Cardiac muscle cell (in vitro differentiated cells and primary cell): ENCODE data around the gene ATP6V0E1. TPM values are rescaled to one million over a fixed set of nuclear protein-coding genes. Genes with fewer than 3 reads are reported as not detected.

Experiments used
- DNase-seq, 2 donors: peaks; one replicate each; pipeline versions ENCODE4 v3.0.0 to v3.0.0-alpha.2; 2010 to 2017; ENCODE audit warnings: low read depth in 1 of 2, low spot score in 1 of 2
- H3K27ac ChIP-seq: fragments of 200-600 bp; sonication (generic); 2 replicates; pipeline ENCODE4 v1.5.1; 2016
- H3K27me3 ChIP-seq: fragments of 200-600 bp; sonication (generic); 2 replicates; pipeline ENCODE4 v1.6.0; 2016; ENCODE audit warnings: control low read depth
- H3K36me3 ChIP-seq: fragments of 200-600 bp; sonication (generic); 2 replicates; pipeline ENCODE4 v1.5.1; 2016; ENCODE audit warnings: control low read depth
- H3K4me1 ChIP-seq: fragments of 200-600 bp; sonication (generic); 2 replicates; pipeline ENCODE4 v1.8.1; 2017; ENCODE audit warnings: low read depth, mild to moderate bottlenecking, mixed run types
- H3K4me3 ChIP-seq: fragments of 200-600 bp; sonication (generic); 2 replicates; pipeline ENCODE4 v1.5.1; 2016; ENCODE audit warnings: mild to moderate bottlenecking
- H3K9me3 ChIP-seq: fragments of 200-600 bp; sonication (generic); 2 replicates; pipeline ENCODE4 v1.5.1; 2017; ENCODE audit warnings: low read depth, mild to moderate bottlenecking, control low read depth
- polyA plus RNA-seq: library from polyadenylated mRNA; unstranded; fragments of >200 nt; fragmentation: Nextera tagmentation; extraction: Ambion mirVana; gene quantifications from 2 replicates; pipeline ENCODE4 v1.2.1, GENCODE V29; 2016
- total RNA-seq: library from RNA; depleted of rRNA; stranded (reverse); fragments of >200 nt; gene quantifications from 2 replicates; pipeline ENCODE4 v1.2.3, GENCODE V29; 2016
- TF ChIP-seq, protein P1 (sequence below): IDR thresholded peaks from 2 replicates; pipeline ENCODE4 v1.5.1; 2012; ENCODE audit warnings: low read depth, mild to moderate bottlenecking, low read length

ATP6V0E1 gene
- total and polyA plus RNA-seq, 2 experiments from 2014 or later, result 52.2 to 301 TPM

DNA sequence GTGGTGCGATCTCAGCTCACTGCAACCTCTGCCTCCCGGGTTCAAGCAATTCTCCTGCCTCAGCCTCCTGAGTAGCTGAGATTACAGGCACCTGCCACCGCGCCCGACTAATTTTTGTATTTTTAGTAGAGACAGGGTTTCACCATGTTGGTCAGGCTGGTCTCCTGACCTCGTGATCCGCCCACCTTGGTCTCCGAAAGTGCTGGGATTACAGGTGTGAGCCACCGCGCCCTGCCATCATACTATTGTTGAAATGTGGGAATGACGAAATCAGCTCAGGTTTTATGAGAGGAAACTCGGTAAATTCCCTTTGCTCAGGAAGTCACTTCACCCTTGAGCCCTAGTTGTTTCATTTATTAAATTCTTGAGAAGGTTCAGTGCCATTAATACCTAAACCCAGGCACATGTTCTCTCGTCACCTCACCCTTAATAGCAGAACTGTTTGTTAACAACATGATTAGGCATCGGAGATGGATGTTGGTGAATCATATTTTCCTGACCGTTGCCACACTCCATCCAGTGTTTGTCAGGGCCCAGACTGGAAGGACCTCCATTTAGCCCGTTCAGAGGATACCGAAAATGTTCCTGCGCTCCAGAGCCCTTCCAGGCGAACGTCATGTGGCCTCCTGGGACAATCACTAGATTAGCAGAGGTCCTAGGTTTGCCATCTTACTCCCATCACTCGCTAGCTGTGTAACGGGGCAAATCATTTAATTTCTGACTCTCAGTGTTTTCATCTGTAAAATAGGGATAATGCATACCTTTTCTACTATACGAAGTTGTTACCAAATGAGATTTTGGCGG, 52.5 kb downstream of the ATP6V0E1 start:
- Histone ChIP-seq H3K4me1 (no peaks in the 10 kb centered on the region), H3K27me3 (no peaks in the 10 kb centered on the region), H3K27ac (no peak overlapping the region), H3K9me3 (no peaks in the 10 kb centered on the region), H3K4me3 (no peak overlapping the region), H3K36me3 (peaks cover 7% of the 10 kb centered on the region)
- DNase-seq, result no peak
- TF ChIP-seq, protein P1, sequence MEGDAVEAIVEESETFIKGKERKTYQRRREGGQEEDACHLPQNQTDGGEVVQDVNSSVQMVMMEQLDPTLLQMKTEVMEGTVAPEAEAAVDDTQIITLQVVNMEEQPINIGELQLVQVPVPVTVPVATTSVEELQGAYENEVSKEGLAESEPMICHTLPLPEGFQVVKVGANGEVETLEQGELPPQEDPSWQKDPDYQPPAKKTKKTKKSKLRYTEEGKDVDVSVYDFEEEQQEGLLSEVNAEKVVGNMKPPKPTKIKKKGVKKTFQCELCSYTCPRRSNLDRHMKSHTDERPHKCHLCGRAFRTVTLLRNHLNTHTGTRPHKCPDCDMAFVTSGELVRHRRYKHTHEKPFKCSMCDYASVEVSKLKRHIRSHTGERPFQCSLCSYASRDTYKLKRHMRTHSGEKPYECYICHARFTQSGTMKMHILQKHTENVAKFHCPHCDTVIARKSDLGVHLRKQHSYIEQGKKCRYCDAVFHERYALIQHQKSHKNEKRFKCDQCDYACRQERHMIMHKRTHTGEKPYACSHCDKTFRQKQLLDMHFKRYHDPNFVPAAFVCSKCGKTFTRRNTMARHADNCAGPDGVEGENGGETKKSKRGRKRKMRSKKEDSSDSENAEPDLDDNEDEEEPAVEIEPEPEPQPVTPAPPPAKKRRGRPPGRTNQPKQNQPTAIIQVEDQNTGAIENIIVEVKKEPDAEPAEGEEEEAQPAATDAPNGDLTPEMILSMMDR, result no peak

DNA sequence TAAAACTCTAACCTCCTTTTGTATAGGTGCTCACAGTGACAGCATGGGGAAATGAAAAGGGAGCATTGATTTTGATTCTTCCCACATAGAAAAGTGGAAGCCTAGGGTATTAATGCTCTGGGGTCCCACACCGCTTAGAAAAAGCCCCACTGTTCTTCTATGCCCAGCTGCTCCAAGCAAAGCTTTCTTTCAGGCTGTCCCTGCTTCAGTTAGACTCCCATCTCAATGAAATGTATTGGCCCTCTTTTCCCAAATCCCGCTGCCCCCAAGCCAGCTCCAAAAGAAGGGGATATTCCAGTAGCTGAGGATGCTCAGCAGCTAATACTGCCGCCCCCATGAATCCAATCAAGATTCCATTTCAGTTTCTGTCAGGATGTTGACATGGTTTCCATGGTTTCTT, 55.6 kb downstream of the ATP6V0E1 start:
- no peaks in the 10 kb centered on the region for H3K4me1 ChIP-seq
- DNase-seq, result no peak

GRCh38 chr5:173039964-173040363, 56.4 kb downstream of the ATP6V0E1 start:
- Histone ChIP-seq H3K36me3 (peaks cover 1% of the 10 kb centered on the region), H3K4me3 (no peak overlapping the region), H3K27ac (no peak overlapping the region), H3K9me3 (no peaks in the 10 kb centered on the region), H3K27me3 (no peaks in the 10 kb centered on the region), H3K4me1 (no peaks in the 10 kb centered on the region)
- DNase-seq, result no peak
- TF ChIP-seq, protein P1, result no peak

More for the DNA sequence above, 55.6 kb downstream of the ATP6V0E1 start:
- Histone ChIP-seq H3K27me3 (no peaks in the 10 kb centered on the region), H3K36me3 (peaks cover 7% of the 10 kb centered on the region), H3K27ac (no peak overlapping the region), H3K9me3 (no peaks in the 10 kb centered on the region), H3K4me3 (no peak overlapping the region)
- TF ChIP-seq, protein P1, result no peak

- no peaks in the 10 kb centered on the region for H3K27me3 ChIP-seq
- H3K27ac ChIP-seq, result no peak overlapping the region
- H3K4me3 ChIP-seq, result no peak overlapping the region
- no peaks in the 10 kb centered on the region for H3K36me3 ChIP-seq
- no peaks in the 10 kb centered on the region for H3K9me3 ChIP-seq
- DNase-seq, result no peak
- H3K4me1 ChIP-seq, result peaks cover 6% of the 10 kb centered on the region
- TF ChIP-seq, protein P1, result no peak
Measured at GRCh38 chr5:173041881-173042762, 58.6 kb downstream of the ATP6V0E1 start.

DNA sequence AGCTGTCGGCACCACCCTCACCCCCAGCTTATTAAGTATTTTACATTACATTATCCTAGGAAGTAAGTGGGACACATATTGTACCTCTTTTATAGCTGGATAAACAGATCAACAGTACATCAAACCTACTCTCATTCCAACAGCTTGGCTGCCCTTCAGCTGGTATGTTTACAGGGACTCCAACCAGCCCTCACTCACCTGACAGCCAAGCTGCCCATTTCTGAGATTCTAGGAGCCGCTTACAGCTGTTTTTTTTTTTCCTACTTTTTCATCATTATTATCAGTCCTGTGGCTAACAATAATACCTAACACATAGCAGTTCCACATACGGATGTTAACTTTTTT, 59.2 kb downstream of the ATP6V0E1 start:
- Histone ChIP-seq H3K27ac (no peak overlapping the region), H3K27me3 (no peaks in the 10 kb centered on the region), H3K9me3 (no peaks in the 10 kb centered on the region), H3K4me3 (no peak overlapping the region), H3K4me1 (peaks cover 6% of the 10 kb centered on the region), H3K36me3 (no peaks in the 10 kb centered on the region)
- TF ChIP-seq, protein P1, result no peak
- no peak for DNase-seq
